HEK293 (cell line): ENCODE measurements around the gene XPO1.
A peak's percentile ranks its signal among the peaks of the same experiment; 100 is the strongest.

Source experiments
- CTCF ChIA-PET: fragments of 350-600 bp; formaldehyde crosslinking; extraction: SDS; loops from one replicate; lab custom pipeline; 2021; ENCODE audit warnings: antibody characterized with exemption; lab: Yijun Ruan, JAX
- POLR2A ChIA-PET: fragments of 300-600 bp; formaldehyde crosslinking; extraction: SDS; loops from one replicate; lab custom pipeline; 2020; ENCODE audit warnings: antibody characterized with exemption, inconsistent platforms; lab: Yijun Ruan, JAX
- H3K27ac ChIP-seq: fragments of 200-500 bp; sonication (Bioruptor generic); 2 replicates; pipeline ENCODE4 v1.5.1; 2014; ENCODE audit warnings: low read depth, low read length, control low read depth, inconsistent platforms; ENCODE audit errors: extremely low read depth
- H3K36me3 ChIP-seq, 2 experiments: fragments of 200-500 bp in 1 of 2; sonication (Bioruptor generic) in 1 of 2; 1 replicate in 1 of 2; 2 replicates in 1 of 2; pipeline ENCODE4 v1.5.1; 2014 to 2017; ENCODE audit warnings: inconsistent platforms in 2 of 2, low read length in 2 of 2; ENCODE audit not compliant: control insufficient read depth in 2 of 2, insufficient read depth in 1 of 2
- H3K4me1 ChIP-seq: fragments of 200-500 bp; sonication (Bioruptor generic); 2 replicates; pipeline ENCODE4 v1.5.1; 2014; ENCODE audit warnings: mild to moderate bottlenecking, low read length, inconsistent platforms; ENCODE audit not compliant: control insufficient read depth, insufficient read depth
- H3K4me3 ChIP-seq: 2 replicates; pipeline ENCODE4 v1.5.1; 2011; ENCODE audit warnings: low read depth, mild to moderate bottlenecking, control low read depth, low read length, moderate library complexity
- H3K9me3 ChIP-seq: fragments of 200-500 bp; sonication (Bioruptor generic); 2 replicates; pipeline ENCODE4 v1.5.1; 2014; ENCODE audit warnings: low read depth, low read length, inconsistent platforms; ENCODE audit not compliant: control insufficient read depth, insufficient read depth
- HOXD13 ChIP-seq: sonication (generic); formaldehyde crosslinking; IDR thresholded peaks from 2 replicates; pipeline ENCODE4 v1.8.0; 2022; ENCODE audit warnings: missing genetic modification reagents, borderline replicate concordance
- MYNN ChIP-seq: fragments of 450-650 bp; formaldehyde crosslinking; IDR thresholded peaks from 2 replicates; pipeline ENCODE4 v1.5.1; 2016; ENCODE audit warnings: missing biosample characterization, missing genetic modification characterization, borderline replicate concordance
- OSR2 ChIP-seq: fragments of 450-650 bp; formaldehyde crosslinking; IDR thresholded peaks from 2 replicates; pipeline ENCODE4 v1.5.1; 2016; ENCODE audit warnings: missing biosample characterization, missing genetic modification characterization
- RBAK ChIP-seq: fragments of 450-650 bp; formaldehyde crosslinking; IDR thresholded peaks from 2 replicates; pipeline ENCODE4 v1.5.1; 2016; ENCODE audit warnings: missing biosample characterization, missing genetic modification characterization
- SP3 ChIP-seq: fragments of 450-650 bp; formaldehyde crosslinking; IDR thresholded peaks from 2 replicates; pipeline ENCODE4 v1.5.1; 2016; ENCODE audit warnings: missing biosample characterization, missing genetic modification characterization
- ZBTB1 ChIP-seq: fragments of 450-650 bp; formaldehyde crosslinking; IDR thresholded peaks from 2 replicates; pipeline ENCODE4 v1.5.1; 2016; ENCODE audit warnings: missing biosample characterization, missing genetic modification characterization
- ZNF148 ChIP-seq: fragments of 450-650 bp; formaldehyde crosslinking; IDR thresholded peaks from 2 replicates; pipeline ENCODE4 v1.5.0; 2017; ENCODE audit warnings: missing biosample characterization, missing genetic modification characterization, borderline replicate concordance
- ZNF157 ChIP-seq: fragments of 450-650 bp; formaldehyde crosslinking; IDR thresholded peaks from 2 replicates; pipeline ENCODE4 v1.5.1; 2016; ENCODE audit warnings: missing biosample characterization, missing genetic modification characterization
- ZNF184 ChIP-seq: fragments of 450-650 bp; IDR thresholded peaks from 2 replicates; pipeline ENCODE4 v1.5.1; 2018; ENCODE audit warnings: missing biosample characterization, mild to moderate bottlenecking, missing genetic modification characterization
- ZNF23 ChIP-seq: fragments of 450-650 bp; formaldehyde crosslinking; IDR thresholded peaks from 2 replicates; pipeline ENCODE4 v1.5.1; 2016; ENCODE audit warnings: missing biosample characterization, missing genetic modification characterization, borderline replicate concordance
- ZNF239 ChIP-seq: fragments of 450-650 bp; formaldehyde crosslinking; IDR thresholded peaks from 2 replicates; pipeline ENCODE4 v1.5.1; 2016; ENCODE audit warnings: missing biosample characterization, missing genetic modification characterization
- ZNF248 ChIP-seq: fragments of 450-650 bp; formaldehyde crosslinking; IDR thresholded peaks from 2 replicates; pipeline ENCODE4 v1.5.1; 2017; ENCODE audit warnings: missing biosample characterization, missing genetic modification characterization
- ZNF280C ChIP-seq: fragments of 450-650 bp; formaldehyde crosslinking; IDR thresholded peaks from 2 replicates; pipeline ENCODE4 v1.5.1; 2016; ENCODE audit warnings: missing biosample characterization, missing genetic modification characterization
- ZNF362 ChIP-seq: fragments of 450-650 bp; formaldehyde crosslinking; IDR thresholded peaks from 2 replicates; pipeline ENCODE4 v1.5.1; 2016; ENCODE audit warnings: missing biosample characterization, missing genetic modification characterization
- ZNF398 ChIP-seq: fragments of 450-650 bp; formaldehyde crosslinking; IDR thresholded peaks from 2 replicates; pipeline ENCODE4 v1.5.1; 2017; ENCODE audit warnings: missing biosample characterization, missing genetic modification characterization
- ZNF423 ChIP-seq: fragments of 450-650 bp; formaldehyde crosslinking; IDR thresholded peaks from 2 replicates; pipeline ENCODE4 v1.5.1; 2016; ENCODE audit warnings: missing biosample characterization, missing genetic modification characterization
- ZNF530 ChIP-seq: fragments of 450-650 bp; formaldehyde crosslinking; IDR thresholded peaks from 2 replicates; pipeline ENCODE4 v1.5.1; 2016; ENCODE audit warnings: low read depth, missing biosample characterization, missing genetic modification characterization
- ZNF629 ChIP-seq: fragments of 450-650 bp; formaldehyde crosslinking; IDR thresholded peaks from 2 replicates; pipeline ENCODE4 v1.5.1; 2017; ENCODE audit warnings: missing biosample characterization, missing genetic modification characterization
- ZNF692 ChIP-seq: fragments of 450-650 bp; formaldehyde crosslinking; IDR thresholded peaks from 2 replicates; pipeline ENCODE4 v1.5.1; 2016; ENCODE audit warnings: missing biosample characterization, missing genetic modification characterization
- ZNF792 ChIP-seq: fragments of 450-650 bp; formaldehyde crosslinking; IDR thresholded peaks from 2 replicates; pipeline ENCODE4 v1.5.1; 2016; ENCODE audit warnings: missing biosample characterization, missing genetic modification characterization

The XPO1 gene

GRCh38 chr2:61436092-61436491, 102.1 kb downstream of the XPO1 start:
- ChIA-PET CTCF (interaction anchor here (1.1 kb wide), 1 partner anchor 16 kb away, joined by 4 read pairs; no protein-coding TSS in a partner anchor), POLR2A (interaction anchor here (0.6 kb wide), 1 partner anchor 35 kb away, joined by 5 read pairs; no protein-coding TSS in a partner anchor)
- no peak overlapping the region for H3K27ac ChIP-seq
- peaks cover 5% of the 10 kb centered on the region; the same call in 1 of the 2 replicates for H3K9me3 ChIP-seq
- H3K4me1 ChIP-seq, result no peaks in the 10 kb centered on the region
- no peaks in the 10 kb centered on the region; a peak in 1 of 3 replicates for H3K36me3 ChIP-seq
- TF ChIP-seq HOXD13 (CRISPR knock-in tag) (no peak), ZNF148 (tag by site-specific recombination) (no peak), SP3 (tag by site-specific recombination) (no peak), RBAK (tag by site-specific recombination) (no peak), ZNF248 (tag by site-specific recombination) (no peak), ZNF239 (tag by site-specific recombination) (no peak), ZNF157 (tag by site-specific recombination) (no peak), ZNF792 (no peak), ZNF23 (no peak), ZNF530 (tag by site-specific recombination) (no peak), MYNN (tag by site-specific recombination) (no peak), ZBTB1 (tag by site-specific recombination) (no peak), OSR2 (tag by site-specific recombination) (no peak), ZNF184 (tag by site-specific recombination) (no peak), ZNF280C (tag by site-specific recombination) (no peak)
- no peak overlapping the region for H3K4me3 ChIP-seq

GRCh38 chr2:61435291-61435690, 102.9 kb downstream of the XPO1 start:
- H3K9me3 ChIP-seq, result peaks cover 5% of the 10 kb centered on the region; the same call in 1 of the 2 replicates
- CTCF ChIA-PET, result no interaction called here
- TF ChIP-seq ZNF398 (tag by site-specific recombination) (no peak), ZNF692 (tag by site-specific recombination) (no peak), ZNF423 (tag by site-specific recombination) (no peak), ZNF629 (tag by site-specific recombination) (no peak), ZNF362 (tag by site-specific recombination) (0 out of 2 replicates have a peak, but pooled peaks have one; percentile 18)

More at GRCh38 chr2:61435291-61435690, 102.9 kb downstream of the XPO1 start:
- Histone ChIP-seq H3K27ac (no peak overlapping the region), H3K36me3 (no peaks in the 10 kb centered on the region; a peak in 1 of 3 replicates), H3K4me1 (no peaks in the 10 kb centered on the region), H3K4me3 (no peak overlapping the region)
- POLR2A ChIA-PET, result no interaction called here
